ENCODE results near the gene CDK7.

- no peak for TF ChIP-seq CTCF (IDR thresholded peaks at IDR 0.05; ENCODE audit: low read depth, low read length)
- no peak for TF ChIP-seq POLR2A (IDR thresholded peaks at IDR 0.05; ENCODE audit: extremely low read depth, insufficient read length)
- no peak for TF ChIP-seq MAX (IDR thresholded peaks at IDR 0.05; ENCODE audit: low read depth, low read length)
- TF ChIP-seq MYC (IDR thresholded peaks at IDR 0.05; ENCODE audit: low read depth, low read length) = no peak
Observed at GRCh38 chr5:69206528-69207190, 28.0 kb upstream of the CDK7 start.

All from NB4 (cell line).